ENCODE data around the gene RPL9. TPM values are rescaled to one million over a fixed set of nuclear protein-coding genes. Genes with fewer than 3 reads are reported as not detected.

Gene RPL9
- total RNA-seq, 4 donors from 2014 or later = 1,970 to 4,157 (median 3,139) TPM

DNA sequence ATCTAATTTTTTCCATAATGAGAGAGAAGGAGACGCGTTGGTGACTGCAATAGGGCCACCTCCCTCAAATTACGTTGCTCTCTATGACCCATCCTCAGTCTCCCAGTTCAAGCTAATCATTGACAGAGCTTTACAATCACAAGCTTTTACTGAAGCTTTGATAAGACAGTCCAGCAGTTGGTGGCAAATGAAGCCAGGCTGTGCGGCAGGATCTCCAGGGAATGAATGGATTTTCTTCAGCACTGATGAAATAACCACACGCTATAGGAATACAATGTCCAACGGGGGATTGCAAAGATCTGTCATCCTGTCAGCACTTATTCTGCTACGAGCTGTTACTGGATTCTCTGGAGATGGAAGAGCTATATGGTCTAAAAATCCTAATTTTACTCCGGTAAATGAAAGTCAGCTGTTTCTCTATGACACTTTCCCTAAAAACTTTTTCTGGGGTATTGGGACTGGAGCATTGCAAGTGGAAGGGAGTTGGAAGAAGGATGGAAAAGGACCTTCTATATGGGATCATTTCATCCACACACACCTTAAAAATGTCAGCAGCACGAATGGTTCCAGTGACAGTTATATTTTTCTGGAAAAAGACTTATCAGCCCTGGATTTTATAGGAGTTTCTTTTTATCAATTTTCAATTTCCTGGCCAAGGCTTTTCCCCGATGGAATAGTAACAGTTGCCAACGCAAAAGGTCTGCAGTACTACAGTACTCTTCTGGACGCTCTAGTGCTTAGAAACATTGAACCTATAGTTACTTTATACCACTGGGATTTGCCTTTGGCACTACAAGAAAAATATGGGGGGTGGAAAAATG is 51.7 kb downstream of the RPL9 start, which contains the start of gene KLB:
Gene KLB (plus strand): TSS at position 168 of the 821 bp plus-strand sequence. CDS start 20 bp downstream, at position 188.
- whole genome bisulfite sequencing = 53% methylated on average over 12 of the region's 12 CpGs
- Histone ChIP-seq H3K4me3 (no peak within 1 kb of the TSS), H3K9me3 (no peaks in the 10 kb centered on the region), H3K27ac (no peak within 1 kb of the TSS), H3K27me3 (no peaks in the 10 kb centered on the region), H3K36me3 (no peaks in the 10 kb centered on the region), H3K4me1 (no peaks in the 10 kb centered on the region)
- TF ChIP-seq POLR2A (IDR thresholded peaks at IDR 0.05) = no peak
- TF ChIP-seq POLR2AphosphoS5 (IDR thresholded peaks at IDR 0.05) = no peak
- TF ChIP-seq EP300 (IDR thresholded peaks at IDR 0.05) = no peak
- TF ChIP-seq, protein P1, sequence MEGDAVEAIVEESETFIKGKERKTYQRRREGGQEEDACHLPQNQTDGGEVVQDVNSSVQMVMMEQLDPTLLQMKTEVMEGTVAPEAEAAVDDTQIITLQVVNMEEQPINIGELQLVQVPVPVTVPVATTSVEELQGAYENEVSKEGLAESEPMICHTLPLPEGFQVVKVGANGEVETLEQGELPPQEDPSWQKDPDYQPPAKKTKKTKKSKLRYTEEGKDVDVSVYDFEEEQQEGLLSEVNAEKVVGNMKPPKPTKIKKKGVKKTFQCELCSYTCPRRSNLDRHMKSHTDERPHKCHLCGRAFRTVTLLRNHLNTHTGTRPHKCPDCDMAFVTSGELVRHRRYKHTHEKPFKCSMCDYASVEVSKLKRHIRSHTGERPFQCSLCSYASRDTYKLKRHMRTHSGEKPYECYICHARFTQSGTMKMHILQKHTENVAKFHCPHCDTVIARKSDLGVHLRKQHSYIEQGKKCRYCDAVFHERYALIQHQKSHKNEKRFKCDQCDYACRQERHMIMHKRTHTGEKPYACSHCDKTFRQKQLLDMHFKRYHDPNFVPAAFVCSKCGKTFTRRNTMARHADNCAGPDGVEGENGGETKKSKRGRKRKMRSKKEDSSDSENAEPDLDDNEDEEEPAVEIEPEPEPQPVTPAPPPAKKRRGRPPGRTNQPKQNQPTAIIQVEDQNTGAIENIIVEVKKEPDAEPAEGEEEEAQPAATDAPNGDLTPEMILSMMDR (IDR thresholded peaks at IDR 0.05) = no peak
- no peak for DNase-seq (ENCODE audit: low spot score in 2 of 2)

Other genes with a start within 250 kb of the RPL9 start
- gene RFC1, start 92.6 kb downstream of the RPL9 start, total RNA-seq = 10 to 100 TPM; 24.9 to 40.1 (median 27.0) TPM
- gene KLB, start 52.0 kb downstream of the RPL9 start, total RNA-seq = under 1 TPM; 0.34 to 0.76 (median 0.68) TPM
- gene LIAS, start 134 bp upstream of the RPL9 start, total RNA-seq = 10 to 100 TPM in 3 of 4 donors, 1 to 10 TPM in 1; 8.9 to 21.4 (median 19.0) TPM
- 10 to 100 TPM; 20.6 to 28.7 (median 24.3) TPM for gene UGDH, start 68.5 kb upstream of the RPL9 start, total RNA-seq
- 10 to 100 TPM; 20.8 to 65.0 (median 48.9) TPM for gene SMIM14, start 179.9 kb upstream of the RPL9 start, total RNA-seq
- gene UBE2K, start 239.2 kb upstream of the RPL9 start, total RNA-seq = 10 to 100 TPM; 23.0 to 37.2 (median 31.8) TPM

All from suprapubic skin (tissue), 4 donors.